Activated effector memory CD4-positive, alpha-beta T cell treated with Interleukin-2 at 50 U/mL for 16 hours (primary cell): ENCODE data around the gene LAMP1.
"Not testable (repeated sequence)": the region's sequence is repeated elsewhere in the genome, so short reads cannot be mapped to it uniquely, and the experiment has no call there.

Experiments used
- DNase-seq: peaks from one replicate; pipeline ENCODE4 v3.0.0-alpha.2; 2020

LAMP1 gene

GRCh38 chr13:113298043-113298945 lies 1.3 kb downstream of the LAMP1 start:
- DNase-seq: no peak

GRCh38 chr13:113299951-113300350 lies 2.9 kb downstream of the LAMP1 start:
- DNase-seq: no peak

- DNase-seq: no peak
Observed at GRCh38 chr13:113302986-113303385, 5.9 kb downstream of the LAMP1 start.

DNA sequence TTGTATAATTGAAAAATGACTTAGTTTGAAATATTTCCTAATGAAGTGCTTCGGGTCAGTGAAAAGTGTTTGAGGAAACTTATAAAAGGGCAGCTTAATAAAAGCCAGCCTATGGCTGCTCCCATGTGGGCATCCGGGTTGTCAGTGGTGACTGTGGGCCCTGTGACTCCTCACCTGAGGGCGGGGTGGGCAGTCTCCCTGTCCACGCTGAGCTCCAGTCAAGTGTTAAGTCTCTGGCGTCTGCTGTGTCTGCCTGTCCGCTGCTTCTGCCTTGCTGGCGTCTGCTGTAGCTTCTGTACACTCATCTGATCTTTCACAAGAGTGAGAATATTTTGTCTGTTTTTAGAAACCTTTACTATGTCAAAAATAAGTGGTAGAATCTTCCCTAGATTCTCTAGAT lies 7.1 kb downstream of the LAMP1 start:
- DNase-seq: no peak

DNA sequence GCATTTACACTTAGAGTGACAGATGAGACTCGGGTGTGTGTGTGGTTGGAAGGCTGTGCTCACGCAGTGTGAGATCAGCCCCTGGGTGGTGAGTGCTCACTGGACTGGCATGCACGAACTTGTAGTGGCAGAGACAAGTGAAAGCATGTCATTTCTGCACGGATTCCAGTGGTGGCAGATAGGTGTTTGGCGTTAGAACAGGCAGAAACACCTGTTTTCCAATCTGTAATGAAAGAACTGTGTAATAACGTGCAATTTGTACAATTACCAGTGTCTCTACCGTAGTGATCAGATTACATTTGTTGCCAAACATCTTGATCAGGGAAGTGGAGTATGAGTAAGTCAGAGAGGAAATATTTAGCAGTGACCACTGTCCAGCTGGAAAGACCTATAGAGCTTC lies 8.2 kb downstream of the LAMP1 start:
- DNase-seq: no peak

DNA sequence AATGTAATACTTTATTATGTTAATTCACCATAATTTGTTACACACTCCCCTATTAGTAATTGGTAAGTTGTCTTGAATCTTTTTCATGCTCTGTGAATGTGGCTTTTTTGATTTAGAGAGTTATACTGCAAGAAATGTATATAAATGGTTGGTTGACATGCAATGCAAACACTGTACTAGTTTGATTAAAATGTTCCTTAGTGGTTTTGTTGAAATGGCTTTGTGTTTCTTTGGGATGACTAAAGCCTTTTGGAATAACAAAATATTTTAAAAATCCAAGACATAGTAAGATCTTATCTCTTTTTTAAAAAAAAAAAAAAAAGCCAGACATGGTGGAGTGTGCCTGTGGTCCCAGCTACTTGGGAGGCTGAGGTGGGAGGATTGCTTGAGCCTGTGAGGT lies 10.5 kb downstream of the LAMP1 start:
- DNase-seq: no peak

- no peak for DNase-seq
Observed at GRCh38 chr13:113309473-113309872, 12.4 kb downstream of the LAMP1 start.

GRCh38 chr13:113314112-113314511 lies 17.1 kb downstream of the LAMP1 start:
- not testable (repeated sequence) for DNase-seq

DNA sequence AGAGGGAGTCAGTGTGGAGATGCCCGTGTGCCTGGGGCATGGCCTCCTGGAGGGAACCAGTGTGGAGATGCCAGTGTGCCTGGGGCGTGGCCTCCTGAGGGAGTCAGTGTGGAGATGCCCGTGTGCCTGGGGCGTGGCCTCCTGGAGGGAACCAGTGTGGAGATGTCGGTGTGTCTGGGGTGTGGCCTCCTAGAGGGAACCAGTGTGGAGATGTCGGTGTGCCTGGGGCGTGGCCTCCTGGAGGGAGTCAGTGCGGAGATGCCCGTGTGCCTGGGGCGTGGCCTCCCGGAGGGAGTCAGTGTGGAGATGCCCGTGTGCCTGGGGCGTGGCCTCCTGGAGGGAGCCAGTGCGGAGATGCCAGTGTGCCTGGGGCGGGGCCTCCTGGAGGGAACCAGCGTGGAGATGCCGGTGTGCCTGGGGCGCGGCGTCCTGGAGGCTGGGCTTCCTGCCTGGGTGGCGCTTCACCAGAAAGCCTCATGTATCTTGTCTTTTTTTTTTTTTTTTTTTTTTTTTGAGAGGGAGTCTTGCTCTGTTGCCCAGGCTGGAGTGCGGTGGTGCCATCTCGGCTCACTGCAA lies 17.9 kb downstream of the LAMP1 start:
- DNase-seq: not testable (repeated sequence)

- DNase-seq: no peak
Observed at GRCh38 chr13:113315992-113316391, 19.0 kb downstream of the LAMP1 start.

DNA sequence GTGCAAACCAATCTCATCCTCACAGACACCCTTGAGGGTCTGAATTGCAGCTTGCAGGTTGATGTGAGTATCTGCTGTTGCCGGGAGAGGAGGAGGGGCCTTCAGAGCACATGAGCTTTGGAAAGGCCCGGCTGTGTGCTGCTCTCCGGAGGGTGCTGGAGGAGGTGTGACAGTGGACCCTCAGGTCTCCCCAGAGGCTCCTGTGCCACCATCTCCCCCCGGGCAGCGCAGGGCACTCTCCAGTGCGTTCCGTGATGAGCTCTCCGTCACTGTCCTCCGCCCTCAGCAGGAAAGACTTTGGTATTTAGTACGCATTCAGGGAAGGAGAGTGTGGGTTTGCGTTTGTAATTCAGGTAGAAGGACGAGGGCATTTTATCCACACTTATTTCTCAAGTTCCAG lies 20.0 kb downstream of the LAMP1 start:
- no peak for DNase-seq

DNA sequence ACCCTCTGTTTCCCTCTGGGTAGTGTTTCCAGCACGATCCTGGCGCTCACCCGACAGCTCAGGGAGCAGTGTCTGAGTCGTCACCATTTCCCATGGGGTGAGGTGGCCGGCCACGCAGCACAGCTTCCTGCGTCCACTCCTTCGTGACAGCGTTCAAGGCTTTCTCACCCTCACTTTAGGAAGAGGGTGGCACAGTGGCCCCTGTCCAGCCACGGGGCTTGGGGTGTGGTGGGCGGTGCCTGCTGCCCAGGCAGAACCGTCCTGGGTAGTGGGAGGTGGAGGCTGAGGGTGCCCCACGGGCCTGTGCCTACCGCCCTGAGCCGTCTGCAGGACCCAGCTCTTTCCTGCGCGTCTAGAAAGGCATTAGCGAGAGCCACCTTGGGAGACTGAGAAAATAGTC lies 21.9 kb downstream of the LAMP1 start:
- DNase-seq: no peak

GRCh38 chr13:113319371-113319770 lies 22.3 kb downstream of the LAMP1 start:
- DNase-seq: no peak

DNA sequence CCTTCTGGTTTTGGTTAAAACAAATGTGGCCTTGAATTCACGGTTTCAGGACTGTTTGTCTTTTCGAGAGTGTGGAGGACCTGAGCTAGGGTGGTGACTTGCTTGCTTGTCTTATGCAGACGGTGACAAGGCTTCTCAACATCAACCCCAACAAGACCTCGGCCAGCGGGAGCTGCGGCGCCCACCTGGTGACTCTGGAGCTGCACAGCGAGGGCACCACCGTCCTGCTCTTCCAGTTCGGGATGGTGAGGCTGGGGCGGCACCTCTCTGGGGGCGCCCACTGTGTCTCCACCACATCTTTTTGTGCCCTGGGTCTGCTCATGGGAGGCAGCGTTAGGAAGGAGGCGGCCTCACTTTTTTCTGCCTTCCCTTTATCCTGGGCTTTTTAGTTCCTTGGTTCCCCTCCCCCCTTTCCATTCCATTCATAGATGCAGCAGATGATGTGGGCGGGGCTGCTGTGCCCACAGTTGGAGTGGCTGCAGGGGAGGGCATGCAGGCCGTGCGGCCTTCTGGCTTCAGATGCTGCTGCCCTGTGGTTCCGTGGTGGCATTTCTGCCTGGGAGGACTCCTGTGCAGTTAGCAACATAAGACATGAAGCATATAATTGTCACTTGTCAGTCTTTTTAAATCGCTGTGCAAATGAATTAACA lies 23.3 kb downstream of the LAMP1 start:
- no peak for DNase-seq

DNA sequence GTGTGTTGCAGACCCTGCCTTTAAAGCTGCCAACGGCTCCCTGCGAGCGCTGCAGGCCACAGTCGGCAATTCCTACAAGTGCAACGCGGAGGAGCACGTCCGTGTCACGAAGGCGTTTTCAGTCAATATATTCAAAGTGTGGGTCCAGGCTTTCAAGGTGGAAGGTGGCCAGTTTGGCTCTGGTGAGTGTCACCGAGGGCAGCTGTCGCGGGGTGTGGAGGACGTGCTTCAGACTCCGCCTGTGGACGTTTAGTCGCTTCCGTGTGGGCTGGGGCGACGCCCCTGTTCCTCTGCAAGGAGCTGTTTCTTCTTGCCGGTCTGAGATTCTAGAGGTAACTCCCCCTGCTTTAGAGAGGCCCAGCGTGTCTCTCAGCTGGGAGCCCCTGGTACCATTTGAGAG lies 24.5 kb downstream of the LAMP1 start:
- DNase-seq: no peak

DNA sequence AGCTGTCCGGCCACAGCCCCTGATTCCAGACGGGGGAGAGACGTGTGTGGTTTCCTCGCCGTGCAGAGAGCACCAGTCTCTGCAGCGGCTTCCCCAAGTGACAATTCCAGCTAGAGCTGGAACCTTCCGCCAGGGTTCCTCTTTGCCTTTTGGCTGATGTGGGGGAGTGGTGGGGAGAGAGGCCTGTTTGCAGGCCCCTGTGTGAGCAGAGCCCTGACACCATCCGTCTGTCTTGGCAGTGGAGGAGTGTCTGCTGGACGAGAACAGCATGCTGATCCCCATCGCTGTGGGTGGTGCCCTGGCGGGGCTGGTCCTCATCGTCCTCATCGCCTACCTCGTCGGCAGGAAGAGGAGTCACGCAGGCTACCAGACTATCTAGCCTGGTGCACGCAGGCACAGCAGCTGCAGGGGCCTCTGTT lies 25.0 kb downstream of the LAMP1 start:
- no peak for DNase-seq

GRCh38 chr13:113322890-113323651 lies 26.0 kb downstream of the LAMP1 start:
- DNase-seq: no peak

DNA sequence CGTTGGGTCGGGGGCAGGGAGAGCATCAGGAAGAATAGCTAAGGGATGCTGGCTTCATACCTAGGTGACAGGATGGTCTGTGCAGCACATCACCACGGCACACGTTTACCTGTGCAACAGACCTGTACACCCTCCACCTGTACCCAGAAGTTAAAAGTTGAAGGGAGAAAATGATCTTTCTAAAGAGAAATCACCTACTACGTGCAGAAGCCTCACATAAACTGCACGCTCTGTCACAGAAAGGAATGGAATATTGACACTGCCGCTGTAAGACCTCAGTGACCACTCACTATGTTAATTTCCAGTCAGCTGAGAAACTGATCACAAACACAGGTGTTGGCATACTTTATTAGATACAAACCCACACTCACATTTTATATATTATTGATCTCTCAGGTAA lies 26.8 kb downstream of the LAMP1 start:
- DNase-seq: no peak

GRCh38 chr13:113324398-113324797 lies 27.4 kb downstream of the LAMP1 start:
- DNase-seq: no peak

DNA sequence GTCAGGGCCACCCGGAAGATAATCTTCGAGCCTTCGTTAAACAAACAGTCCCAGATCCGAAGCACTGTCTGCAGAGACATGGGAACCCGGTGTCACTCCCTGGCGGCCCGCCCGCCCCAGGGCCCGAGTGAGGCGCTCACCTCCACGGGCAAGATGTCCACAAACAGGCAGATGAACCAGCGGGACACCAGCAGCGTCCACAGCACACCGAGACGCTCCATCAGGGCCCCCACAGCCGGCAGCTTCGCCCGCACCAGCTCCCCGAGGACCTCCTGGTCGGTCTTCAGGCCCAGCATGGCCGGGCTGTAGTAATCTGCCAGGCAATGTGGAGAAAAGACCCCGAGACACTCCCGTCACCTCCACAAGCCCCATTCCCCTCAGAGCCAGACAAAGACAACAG lies 28.7 kb downstream of the LAMP1 start:
- no peak for DNase-seq

DNA sequence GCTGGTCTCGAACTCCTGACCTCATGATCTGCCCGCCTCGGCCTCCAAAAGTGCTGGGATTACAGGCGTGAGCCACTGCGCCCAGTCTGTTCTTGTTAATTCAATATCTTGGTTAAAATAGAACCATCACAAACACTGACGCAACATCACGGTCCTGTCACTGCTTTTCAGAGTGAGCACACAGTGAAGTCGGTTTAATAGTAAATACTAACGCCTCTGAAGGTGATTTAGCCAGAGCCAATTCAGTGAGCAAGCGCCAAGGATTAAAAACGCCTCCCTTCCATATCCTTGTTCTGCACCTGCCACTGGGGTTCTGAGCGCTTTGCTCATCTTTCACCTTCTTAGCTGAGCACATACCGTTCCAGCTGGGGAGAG lies 30.3 kb downstream of the LAMP1 start:
- no peak for DNase-seq

- no peak for DNase-seq
Observed at GRCh38 chr13:113327766-113328471, 30.9 kb downstream of the LAMP1 start.

DNA sequence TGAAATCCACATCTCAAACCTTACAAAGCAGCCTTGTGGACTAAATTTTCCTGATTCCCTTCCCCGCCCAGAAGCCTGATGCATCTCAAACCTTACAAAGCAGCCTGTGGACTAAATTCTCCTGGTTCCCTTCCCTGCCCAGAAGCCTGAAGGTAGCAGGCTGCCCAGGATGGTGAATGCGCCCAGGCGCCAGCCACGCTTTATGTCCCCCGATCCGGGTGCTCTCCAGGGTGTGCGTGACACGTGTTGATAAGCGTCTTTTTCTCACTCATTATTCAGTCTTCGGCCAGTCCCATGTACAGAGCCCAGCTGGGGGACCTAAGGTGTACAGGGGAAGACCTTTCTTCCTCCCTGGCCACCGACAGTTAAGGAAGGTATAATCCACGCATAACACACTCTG lies 31.8 kb downstream of the LAMP1 start:
- no peak for DNase-seq
